Right lobe of liver (tissue), 6 donors: ENCODE measurements around the gene CCDC80. TPM values are rescaled to one million over a fixed set of nuclear protein-coding genes. Genes with fewer than 3 reads are reported as not detected.
A peak's percentile ranks its signal among the peaks of the same experiment; 100 is the strongest.

Experiments
- ATAC-seq, 4 donors: fragments of 200-7000 bp; cut with Tn5 transposase; one replicate each; pipeline ENCODE4 v1.9.1; 2020; ENCODE audit warnings: mild to moderate bottlenecking in 4 of 4, moderate library complexity in 4 of 4
- DNase-seq, 3 donors: peaks; one replicate each; pipeline ENCODE4 v3.0.0-alpha.2; 2020
- H3K27ac ChIP-seq, 3 donors: fragments of 200-600 bp; one replicate each; pipeline ENCODE4 v1.8.0; 2022
- H3K27me3 ChIP-seq, 2 donors: fragments of 200-600 bp; one replicate each; pipeline ENCODE4 v1.8.0; 2022
- H3K36me3 ChIP-seq, 4 donors: fragments of 200-600 bp; sonication (generic) in 1 of 4; one replicate each; pipeline versions ENCODE4 v1.5.1 to v1.8.0; 2017 to 2022; ENCODE audit warnings: control low read depth in 1 of 4
- H3K4me1 ChIP-seq, 4 donors: fragments of 200-600 bp; sonication (generic) in 1 of 4; one replicate each; pipeline versions ENCODE4 v1.5.1 to v1.8.0; 2017 to 2022; ENCODE audit warnings: control low read depth in 1 of 4
- H3K4me3 ChIP-seq, 3 donors: fragments of 200-600 bp; one replicate each; pipeline ENCODE4 v1.8.0; 2022
- H3K9me3 ChIP-seq, 4 donors: fragments of 200-600 bp; sonication (generic) in 1 of 4; one replicate each; pipeline versions ENCODE4 v1.5.1 to v1.8.0; 2017 to 2022; ENCODE audit warnings: control low read depth in 1 of 4
- POLR2A ChIP-seq: fragments of 450-650 bp; IDR thresholded peaks from one replicate; pipeline ENCODE4 v1.6.1; 2017; ENCODE audit warnings: antibody characterized with exemption, mild to moderate bottlenecking
- WGBS: methylation state at CpG from one replicate; pipeline ENCODE4 v1.1.6; 2018; ENCODE audit warnings: low coverage, low lambda C conversion rate; ENCODE audit not compliant: insufficient coverage; ENCODE audit errors: missing lambda C conversion rate; 5-methylcytosine and 5-hydroxymethylcytosine counted together
- intact Hi-C, 2 donors: fragments of 100-400 bp; cut with DNase I; formaldehyde crosslinking; loops; one replicate each; pipeline versions ENCODE4 v1.11.2 to v1.14.1; 2022
- total RNA-seq, 6 experiments: library from RNA; depleted of rRNA in 2 of 6; stranded (reverse); fragments of >200 nt in 2 of 6; fragmentation: NEBNext Ultra II Directional in 3 of 6; extraction: Animal tissue kit (Norgen Biotek cat#: 25700) in 3 of 6; gene quantifications; one replicate each; pipeline versions ENCODE4 v1.1.0 to v1.2.4, GENCODE V29; 2016 to 2023
- TF ChIP-seq, protein P1 (sequence below), 4 donors: fragments of 200-600 bp in 3 of 4; fragments of 450-650 bp in 1 of 4; IDR thresholded peaks; one replicate each; pipeline versions ENCODE4 v1.5.1 to v1.8.0; 2016 to 2022; ENCODE audit warnings: antibody characterized with exemption in 4 of 4, mild to moderate bottlenecking in 2 of 4
- donor health status: DM: no; HTN: yes; CAD: no.
- donor health status: DM: no; HTN: no; CAD: no.
- donor health status: DM: no; HTN: no; CAD: no.
- donor health status: DM: no; HTN: yes; CAD: no.
- donor health status: DM: no; HTN: yes; CAD: no.

CCDC80 gene
- total RNA-seq, 6 experiments from 2014 or later = 0.55 to 5.8 (median 1.3) TPM

DNA sequence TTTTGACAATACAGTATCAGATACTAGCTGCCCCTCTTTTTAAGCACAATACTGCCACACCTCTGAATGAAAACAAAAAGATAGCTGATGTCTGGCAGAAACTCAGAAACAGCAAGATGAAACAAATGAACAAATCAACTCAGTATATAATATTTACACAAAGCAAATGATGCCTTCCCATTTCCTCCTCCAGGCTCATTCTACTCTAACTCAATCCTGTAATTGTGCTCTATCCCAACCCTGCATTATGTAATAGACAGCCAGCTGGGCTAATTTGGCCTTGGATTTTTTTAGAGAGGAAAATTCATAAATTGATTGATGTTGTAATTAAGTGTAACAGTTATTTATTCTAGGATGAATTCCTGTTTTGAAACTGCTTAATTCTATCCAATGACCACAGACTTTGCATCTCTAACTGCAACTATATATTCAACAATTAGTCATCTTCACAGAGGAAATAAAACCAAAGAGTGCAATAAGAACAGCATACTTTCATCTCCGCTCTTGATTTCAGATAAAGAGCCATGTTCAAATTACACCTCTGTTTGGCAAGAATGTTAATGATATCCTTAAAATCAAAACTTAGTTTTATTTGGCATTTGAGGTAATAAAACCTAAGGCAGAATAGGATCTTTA is 85.3 kb downstream of the CCDC80 start:
- H3K9me3 ChIP-seq = no peaks in the 10 kb centered on the region
- ATAC-seq (peak in 1 of 4 donors; percentile 52), DNase-seq (no peak)
- no peaks in the 10 kb centered on the region for H3K36me3 ChIP-seq
- H3K27ac ChIP-seq = no peak overlapping the region
- H3K27me3 ChIP-seq = no peaks in the 10 kb centered on the region
- H3K4me3 ChIP-seq = no peak overlapping the region
- 68% methylated on average over 1 of the region's 1 CpG for WGBS
- intact Hi-C loops = no loop called here
- H3K4me1 ChIP-seq = peaks cover 0 to 29% (median 5%) of the 10 kb centered on the region in 4 donors
- TF ChIP-seq, protein P1, sequence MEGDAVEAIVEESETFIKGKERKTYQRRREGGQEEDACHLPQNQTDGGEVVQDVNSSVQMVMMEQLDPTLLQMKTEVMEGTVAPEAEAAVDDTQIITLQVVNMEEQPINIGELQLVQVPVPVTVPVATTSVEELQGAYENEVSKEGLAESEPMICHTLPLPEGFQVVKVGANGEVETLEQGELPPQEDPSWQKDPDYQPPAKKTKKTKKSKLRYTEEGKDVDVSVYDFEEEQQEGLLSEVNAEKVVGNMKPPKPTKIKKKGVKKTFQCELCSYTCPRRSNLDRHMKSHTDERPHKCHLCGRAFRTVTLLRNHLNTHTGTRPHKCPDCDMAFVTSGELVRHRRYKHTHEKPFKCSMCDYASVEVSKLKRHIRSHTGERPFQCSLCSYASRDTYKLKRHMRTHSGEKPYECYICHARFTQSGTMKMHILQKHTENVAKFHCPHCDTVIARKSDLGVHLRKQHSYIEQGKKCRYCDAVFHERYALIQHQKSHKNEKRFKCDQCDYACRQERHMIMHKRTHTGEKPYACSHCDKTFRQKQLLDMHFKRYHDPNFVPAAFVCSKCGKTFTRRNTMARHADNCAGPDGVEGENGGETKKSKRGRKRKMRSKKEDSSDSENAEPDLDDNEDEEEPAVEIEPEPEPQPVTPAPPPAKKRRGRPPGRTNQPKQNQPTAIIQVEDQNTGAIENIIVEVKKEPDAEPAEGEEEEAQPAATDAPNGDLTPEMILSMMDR (IDR thresholded peaks at IDR 0.05) = no peak
- no peak for TF ChIP-seq POLR2A

DNA sequence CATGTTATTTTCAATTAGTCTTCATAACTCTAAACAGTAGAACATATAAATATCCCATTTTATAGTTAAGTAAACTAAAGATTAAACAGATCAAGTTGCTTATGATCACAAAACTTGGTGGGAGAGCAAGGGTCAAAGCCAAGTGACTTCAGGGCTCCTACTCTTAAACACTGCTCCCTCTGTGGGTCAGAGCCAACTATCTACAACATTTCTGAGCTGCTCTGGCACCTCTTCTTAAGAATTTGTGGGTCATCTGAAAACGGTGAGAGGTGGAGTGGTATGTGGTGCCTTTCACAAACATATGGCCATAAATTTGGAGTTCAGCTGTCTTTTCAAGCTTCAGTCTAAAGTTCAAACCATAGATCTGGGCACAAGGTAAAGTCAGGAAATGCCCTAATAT is 90.1 kb downstream of the CCDC80 start:
- ATAC-seq = no peak
- 25% methylated on average over 1 of the region's 1 CpG for WGBS
- H3K27me3 ChIP-seq = no peaks in the 10 kb centered on the region
- no peak overlapping the region for H3K4me3 ChIP-seq
- intact Hi-C loops = no loop called here
- no peaks in the 10 kb centered on the region for H3K9me3 ChIP-seq
- H3K4me1 ChIP-seq = peaks cover 0 to 11% (median 0%) of the 10 kb centered on the region in 4 donors
- no peak for DNase-seq
- no peak for TF ChIP-seq POLR2A
- TF ChIP-seq, protein P1 (IDR thresholded peaks at IDR 0.05) = no peak
- peaks cover 0 to 31% (median 8%) of the 10 kb centered on the region in 4 donors for H3K36me3 ChIP-seq
- H3K27ac ChIP-seq = no peak overlapping the region

Other genes starting within 250 kb of the CCDC80 start
- gene BTLA, start 141.7 kb downstream of the CCDC80 start, total RNA-seq = under 1 TPM in 4 of 6 experiments, not detected in 2; 0.24 to 0.61 (median 0.36) TPM
- 10 to 100 TPM; 19.9 to 57.8 (median 27.1) TPM for gene ATG3, start 79.2 kb downstream of the CCDC80 start, total RNA-seq
- 10 to 100 TPM; 12.2 to 24.0 (median 17.7) TPM for gene SLC35A5, start 79.1 kb downstream of the CCDC80 start, total RNA-seq
- gene CD200R1L, start 205.7 kb upstream of the CCDC80 start, total RNA-seq = not detected